GM18517 (cell line): ENCODE data around the gene SPATA9.
A peak's percentile ranks its signal among the peaks of the same experiment; 100 is the strongest.

ENCODE experiments used
- ATAC-seq: cut with Tn5 transposase; IDR thresholded peaks from one replicate; pipeline ENCODE4 v1.9.1; 2021; ENCODE audit warnings: mild to moderate bottlenecking, moderate library complexity; ENCODE audit not compliant: unreplicated experiment

Gene SPATA9

DNA sequence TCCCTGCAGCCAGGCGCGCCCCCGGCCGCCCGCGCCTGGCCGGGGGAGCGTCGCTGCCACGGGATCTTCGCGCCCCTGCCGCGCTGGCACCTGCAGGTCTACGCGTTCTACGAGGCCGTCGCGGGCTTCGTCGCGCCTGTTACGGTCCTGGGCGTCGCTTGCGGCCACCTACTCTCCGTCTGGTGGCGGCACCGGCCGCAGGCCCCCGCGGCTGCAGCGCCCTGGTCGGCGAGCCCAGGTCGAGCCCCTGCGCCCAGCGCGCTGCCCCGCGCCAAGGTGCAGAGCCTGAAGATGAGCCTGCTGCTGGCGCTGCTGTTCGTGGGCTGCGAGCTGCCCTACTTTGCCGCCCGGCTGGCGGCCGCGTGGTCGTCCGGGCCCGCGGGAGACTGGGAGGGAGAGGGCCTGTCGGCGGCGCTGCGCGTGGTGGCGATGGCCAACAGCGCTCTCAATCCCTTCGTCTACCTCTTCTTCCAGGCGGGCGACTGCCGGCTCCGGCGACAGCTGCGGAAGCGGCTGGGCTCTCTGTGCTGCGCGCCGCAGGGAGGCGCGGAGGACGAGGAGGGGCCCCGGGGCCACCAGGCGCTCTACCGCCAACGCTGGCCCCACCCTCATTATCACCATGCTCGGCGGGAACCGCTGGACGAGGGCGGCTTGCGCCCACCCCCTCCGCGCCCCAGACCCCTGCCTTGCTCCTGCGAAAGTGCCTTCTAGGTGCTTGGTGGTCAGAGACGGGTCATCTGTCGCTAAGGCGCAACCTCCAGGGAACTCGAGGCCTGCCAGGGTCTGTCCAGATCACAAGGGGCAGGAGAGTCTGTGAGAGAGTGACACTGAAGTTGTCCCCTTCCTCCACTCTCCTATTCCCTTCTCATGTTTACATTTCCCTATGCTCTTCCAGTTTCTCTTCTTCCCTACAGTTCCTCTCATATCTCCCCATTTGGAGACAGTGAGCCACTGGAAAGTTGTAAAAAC lies 61.6 kb downstream of the SPATA9 start:
- peak; percentile 52 for ATAC-seq

DNA sequence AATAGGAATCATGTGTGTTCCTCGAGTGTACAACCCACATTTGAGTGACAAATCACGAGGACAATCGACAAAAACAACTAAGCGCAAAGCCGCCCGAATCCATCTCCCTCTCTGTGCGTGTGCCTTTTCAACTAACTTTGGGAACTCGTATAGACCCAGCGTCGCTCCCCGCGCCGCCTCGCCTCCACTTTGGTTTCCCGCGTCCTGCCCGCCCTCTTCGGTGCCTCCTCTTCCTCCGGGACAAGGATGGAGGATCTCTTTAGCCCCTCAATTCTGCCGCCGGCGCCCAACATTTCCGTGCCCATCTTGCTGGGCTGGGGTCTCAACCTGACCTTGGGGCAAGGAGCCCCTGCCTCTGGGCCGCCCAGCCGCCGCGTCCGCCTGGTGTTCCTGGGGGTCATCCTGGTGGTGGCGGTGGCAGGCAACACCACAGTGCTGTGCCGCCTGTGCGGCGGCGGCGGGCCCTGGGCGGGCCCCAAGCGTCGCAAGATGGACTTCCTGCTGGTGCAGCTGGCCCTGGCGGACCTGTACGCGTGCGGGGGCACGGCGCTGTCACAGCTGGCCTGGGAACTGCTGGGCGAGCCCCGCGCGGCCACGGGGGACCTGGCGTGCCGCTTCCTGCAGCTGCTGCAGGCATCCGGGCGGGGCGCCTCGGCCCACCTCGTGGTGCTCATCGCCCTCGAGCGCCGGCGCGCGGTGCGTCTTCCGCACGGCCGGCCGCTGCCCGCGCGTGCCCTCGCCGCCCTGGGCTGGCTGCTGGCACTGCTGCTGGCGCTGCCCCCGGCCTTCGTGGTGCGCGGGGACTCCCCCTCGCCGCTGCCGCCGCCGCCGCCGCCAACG lies 62.5 kb downstream of the SPATA9 start, which contains the start of gene GPR150:
TSS of gene GPR150 (plus strand) at position 58 of the 840 bp plus-strand sequence. CDS start at position 247, 189 bp downstream.
- peak; percentile 40 for ATAC-seq

DNA sequence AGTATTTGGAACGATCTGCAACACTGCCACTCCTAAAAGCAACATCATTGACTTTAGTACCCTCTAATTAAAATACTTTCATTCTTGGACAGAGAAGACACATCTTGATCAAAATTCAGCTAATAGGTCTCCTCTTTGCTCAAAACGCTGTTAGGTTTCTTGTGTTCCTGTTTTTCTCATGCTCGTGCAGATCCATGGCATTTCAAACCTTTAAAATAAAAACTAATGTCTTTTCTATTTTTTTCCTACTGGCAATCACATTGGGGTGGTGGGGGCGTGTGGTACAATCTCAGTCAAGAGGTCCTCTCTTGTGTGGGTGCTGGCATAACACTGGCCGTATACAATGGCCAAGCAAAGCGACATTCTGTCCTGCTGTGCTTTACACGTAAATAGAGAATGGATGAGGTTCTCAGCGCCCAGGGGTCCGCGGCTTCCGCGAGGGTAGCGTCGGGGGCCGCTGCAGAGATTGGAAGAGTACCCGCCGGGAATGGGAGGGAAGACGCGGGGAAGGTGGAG lies 63.2 kb downstream of the SPATA9 start:
- ATAC-seq, result no peak

DNA sequence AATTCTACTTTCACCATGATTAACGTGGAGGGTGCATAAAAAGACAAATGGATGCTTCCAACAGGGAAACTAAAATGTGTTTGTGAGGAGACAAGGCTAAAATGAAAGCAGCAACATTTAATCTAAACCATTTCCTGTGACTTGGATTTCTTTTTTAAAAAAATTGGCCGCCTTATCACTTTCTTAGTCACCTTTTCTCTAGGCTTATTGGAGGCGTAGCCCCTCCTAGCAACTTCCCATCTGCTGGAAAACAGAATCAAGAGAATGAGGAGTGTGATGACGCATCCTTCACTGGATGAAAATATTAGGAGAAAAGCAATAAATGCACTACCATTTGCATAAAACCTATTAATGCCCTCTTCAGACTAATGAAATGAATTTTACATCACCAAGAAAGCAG lies 63.7 kb downstream of the SPATA9 start:
- ATAC-seq, result no peak

- no peak for ATAC-seq
Observed at GRCh38 chr5:95617057-95617456, 65.7 kb downstream of the SPATA9 start.

DNA sequence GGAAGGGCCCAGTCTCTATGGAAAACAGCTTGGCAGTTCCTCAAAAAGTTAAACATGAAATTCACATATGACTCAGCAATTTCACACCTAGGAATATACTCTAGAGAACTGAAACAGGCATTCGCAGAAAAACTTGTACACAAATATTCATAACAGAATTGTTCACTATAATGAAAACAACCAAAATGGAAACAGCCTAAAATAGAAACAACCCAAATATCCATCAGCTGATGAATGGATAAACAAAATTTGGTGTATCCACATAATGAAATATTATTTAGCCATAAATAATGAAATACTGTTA lies 67.7 kb downstream of the SPATA9 start:
- no peak for ATAC-seq

- no peak for ATAC-seq
Observed at GRCh38 chr5:95613514-95613913, 69.3 kb downstream of the SPATA9 start.

GRCh38 chr5:95611396-95611795 lies 71.4 kb downstream of the SPATA9 start:
- no peak for ATAC-seq

- no peak for ATAC-seq
Observed at GRCh38 chr5:95610546-95610945, 72.2 kb downstream of the SPATA9 start.

GRCh38 chr5:95609711-95610110 lies 73.1 kb downstream of the SPATA9 start:
- no peak for ATAC-seq
